Skeletal muscle tissue (tissue), 4 donors: Measurements from ENCODE around the gene PPP1CC. TPM values are rescaled to one million over a fixed set of nuclear protein-coding genes. Genes with fewer than 3 reads are reported as not detected.
"Not testable (repeated sequence)": the region's sequence is repeated elsewhere in the genome, so short reads cannot be mapped to it uniquely, and the experiment has no call there.

ENCODE experiments used
- H3K27ac ChIP-seq: one replicate; pipeline ENCODE4 v1.7.0; 2013; ENCODE audit warnings: mild to moderate bottlenecking, low read depth, low read length, inconsistent platforms
- H3K27me3 ChIP-seq, 3 donors: one replicate each; pipeline ENCODE4 v1.7.0; 2013; ENCODE audit warnings: low read length in 3 of 3; ENCODE audit not compliant: control insufficient read depth in 3 of 3, insufficient read depth in 3 of 3
- H3K36me3 ChIP-seq, 3 donors: one replicate each; pipeline ENCODE4 v1.7.0; 2013; ENCODE audit warnings: low read length in 3 of 3; ENCODE audit not compliant: control insufficient read depth in 3 of 3, insufficient read depth in 3 of 3
- H3K4me1 ChIP-seq, 3 donors: one replicate each; pipeline ENCODE4 v1.7.0; 2013; ENCODE audit warnings: low read length in 3 of 3, mild to moderate bottlenecking in 3 of 3; ENCODE audit not compliant: control insufficient read depth in 3 of 3, insufficient read depth in 3 of 3
- H3K4me3 ChIP-seq, 3 donors: one replicate each; pipeline ENCODE4 v1.7.0; 2013; ENCODE audit warnings: low read length in 3 of 3
- H3K9ac ChIP-seq, 3 donors: one replicate each; pipeline ENCODE4 v1.7.0; 2013; ENCODE audit warnings: low read length in 3 of 3, mild to moderate bottlenecking in 3 of 3, moderate library complexity in 2 of 3, low read depth in 1 of 3
- H3K9me3 ChIP-seq, 3 donors: one replicate each; pipeline ENCODE4 v1.7.0; 2013; ENCODE audit warnings: low read length in 3 of 3; ENCODE audit not compliant: control insufficient read depth in 3 of 3
- total RNA-seq: library from RNA; depleted of rRNA; stranded (reverse); fragments of >200 nt; gene quantifications from one replicate; pipeline ENCODE4 v1.2.3, GENCODE V29; 2014
- donor health status: Osteomylitis.

The PPP1CC gene
- total RNA-seq, 1 donor from 2014 or later = 103 TPM

DNA sequence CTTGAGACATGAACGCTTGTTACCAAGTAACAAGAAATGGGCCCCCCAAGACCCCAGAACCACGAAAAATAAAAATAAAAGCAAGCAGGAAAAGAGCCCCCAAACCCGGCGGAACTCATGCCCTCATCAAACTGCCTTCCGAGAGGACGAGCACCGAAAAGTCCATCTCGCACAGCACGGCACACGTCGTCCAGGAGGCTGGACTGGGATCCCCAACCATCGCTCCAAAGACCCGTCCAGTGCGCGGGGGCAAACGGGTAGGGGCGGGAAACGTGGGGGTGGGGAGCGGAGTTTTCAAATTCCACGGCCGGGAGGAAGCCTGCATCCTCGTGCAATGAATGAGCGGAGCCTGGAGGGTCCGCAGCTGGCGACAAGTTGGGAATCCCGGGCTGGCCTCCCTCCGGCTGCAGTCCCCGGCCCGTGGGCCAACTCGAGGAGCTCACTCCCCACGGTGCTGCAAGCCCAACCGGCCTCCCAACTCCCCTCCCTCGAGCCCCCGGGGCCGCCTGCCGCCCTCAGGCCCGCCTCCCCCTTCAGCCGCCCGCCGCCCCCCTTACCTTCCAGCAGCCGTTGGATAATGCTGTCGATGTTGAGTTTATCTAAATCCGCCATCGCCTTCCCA lies 484 bp downstream of the PPP1CC start:
- peak overlapping the region; percentile 73 for H3K27ac ChIP-seq
- peak overlapping the region; percentile 72 to 87 (median 85) for H3K4me3 ChIP-seq
- no peaks in the 10 kb centered on the region for H3K9me3 ChIP-seq
- H3K27me3 ChIP-seq = no peaks in the 10 kb centered on the region
- no peaks in the 10 kb centered on the region for H3K36me3 ChIP-seq
- peaks cover 33 to 40% (median 37%) of the 10 kb centered on the region in 3 donors for H3K4me1 ChIP-seq
- H3K9ac ChIP-seq = peak overlapping the region; percentile 79 to 91 (median 81)

DNA sequence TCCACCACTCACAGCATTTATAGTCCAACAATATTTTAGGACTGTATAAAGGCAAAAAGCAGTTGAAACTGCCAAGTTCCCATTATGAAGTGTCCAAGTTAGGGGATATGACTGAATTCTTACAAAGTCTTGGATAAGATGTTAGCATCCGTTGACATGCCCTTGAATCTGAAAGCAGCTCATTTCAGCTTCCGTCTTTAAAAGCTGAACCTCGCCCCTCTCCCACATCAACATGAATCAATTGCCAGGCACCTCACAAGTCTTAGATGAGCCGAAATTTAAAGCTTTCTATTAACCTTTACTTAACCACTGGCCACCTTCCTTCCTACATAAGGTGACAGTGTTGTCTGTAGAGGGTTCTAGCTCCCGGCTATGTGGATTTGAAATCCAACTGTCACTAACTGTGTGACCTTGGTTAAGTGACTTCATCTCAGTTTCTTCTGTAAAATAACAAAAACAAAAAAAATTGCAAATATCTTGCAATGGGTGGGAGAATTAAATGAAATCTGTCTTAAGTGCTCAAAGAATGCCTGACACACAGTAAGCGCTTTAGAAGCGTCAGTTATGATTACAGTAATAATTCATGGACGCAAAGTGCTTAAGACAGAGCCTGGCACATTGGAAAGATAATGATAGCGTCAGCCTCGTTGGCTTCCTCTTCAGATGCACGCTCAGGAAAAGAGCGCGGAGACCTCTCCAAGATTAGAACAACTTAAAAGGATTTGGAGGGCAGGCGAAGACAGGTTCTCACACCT lies 1.2 kb downstream of the PPP1CC start:
- H3K27me3 ChIP-seq = no peaks in the 10 kb centered on the region
- peak overlapping the region; percentile 73 for H3K27ac ChIP-seq
- peak overlapping the region; percentile 72 to 87 (median 85) for H3K4me3 ChIP-seq
- H3K4me1 ChIP-seq = peaks cover 33 to 40% (median 37%) of the 10 kb centered on the region in 3 donors
- no peaks in the 10 kb centered on the region for H3K36me3 ChIP-seq
- peak overlapping the region; percentile 63 to 91 (median 79) for H3K9ac ChIP-seq
- H3K9me3 ChIP-seq = no peaks in the 10 kb centered on the region

DNA sequence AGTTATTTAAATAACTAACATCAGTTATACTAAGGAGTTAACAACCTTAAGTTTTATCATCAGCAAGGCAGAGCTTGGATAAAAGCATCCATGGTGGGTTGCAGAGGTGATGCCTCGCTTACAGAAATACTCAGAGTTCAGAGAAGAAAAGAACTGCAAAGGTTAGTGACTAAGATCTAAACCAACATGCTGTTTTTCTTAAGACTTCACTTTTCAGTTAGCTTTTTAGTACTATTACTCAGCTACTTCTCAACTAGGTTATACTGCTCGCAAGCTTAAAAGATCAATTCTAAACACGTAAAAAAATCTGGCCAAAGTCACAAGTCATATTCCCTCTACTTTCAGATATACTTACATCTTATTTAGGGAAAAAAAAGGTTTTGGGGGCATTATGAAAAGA lies 2.8 kb downstream of the PPP1CC start:
- Histone ChIP-seq H3K9ac (peak overlapping the region in 1 of 3 donors; percentile 2), H3K4me3 (peak overlapping the region in 1 of 3 donors; percentile 41), H3K27ac (no peak overlapping the region), H3K4me1 (peaks cover 33 to 44% (median 37%) of the 10 kb centered on the region in 3 donors), H3K9me3 (no peaks in the 10 kb centered on the region), H3K36me3 (no peaks in the 10 kb centered on the region), H3K27me3 (no peaks in the 10 kb centered on the region)

DNA sequence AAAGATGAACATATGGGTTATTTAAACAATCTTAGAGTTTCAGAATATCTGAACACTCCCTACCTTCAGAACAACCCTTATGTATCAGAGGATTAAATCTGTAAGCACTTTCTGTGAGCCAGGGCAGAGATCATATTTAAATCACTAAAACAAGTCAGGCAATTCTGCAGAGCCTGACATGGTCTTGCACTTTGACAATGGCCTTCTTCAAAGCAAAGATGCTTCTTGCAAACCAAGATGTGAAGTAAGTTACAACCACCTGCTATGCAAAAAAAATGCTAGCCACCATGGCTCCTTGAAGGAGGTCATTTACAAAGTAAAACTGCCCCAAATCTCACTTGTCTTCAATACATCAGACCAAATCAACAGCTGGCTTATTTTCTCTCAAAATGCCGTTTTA lies 3.2 kb downstream of the PPP1CC start:
- H3K4me3 ChIP-seq = peak overlapping the region in 1 of 3 donors; percentile 41
- H3K27me3 ChIP-seq = no peaks in the 10 kb centered on the region
- H3K9me3 ChIP-seq = no peaks in the 10 kb centered on the region
- peaks cover 33 to 44% (median 37%) of the 10 kb centered on the region in 3 donors for H3K4me1 ChIP-seq
- no peaks in the 10 kb centered on the region for H3K36me3 ChIP-seq
- no peak overlapping the region for H3K27ac ChIP-seq
- H3K9ac ChIP-seq = peak overlapping the region in 2 of 3 donors; percentile 2 to 28

DNA sequence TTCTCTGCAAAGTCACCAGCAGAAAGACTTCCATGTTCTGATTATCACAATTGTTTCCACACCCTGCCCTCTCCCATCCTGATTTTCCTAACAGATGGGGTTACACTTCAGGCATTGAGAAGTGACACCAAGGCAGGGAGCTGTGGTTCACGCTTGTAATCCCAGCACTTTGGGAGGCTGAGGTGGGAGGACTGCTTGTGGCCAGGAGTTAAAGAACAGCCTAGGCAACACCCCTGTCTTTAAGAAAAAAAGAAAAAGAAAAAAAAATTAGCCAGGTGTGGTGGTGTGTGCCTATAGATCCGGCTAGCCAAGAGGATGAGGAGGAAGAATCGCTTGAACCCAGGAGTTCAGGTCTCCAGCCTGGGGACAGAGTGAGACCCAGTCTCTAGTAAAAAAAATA lies 5.2 kb downstream of the PPP1CC start:
- H3K9me3 ChIP-seq = no peaks in the 10 kb centered on the region
- no peak overlapping the region for H3K27ac ChIP-seq
- peaks cover 36 to 45% (median 39%) of the 10 kb centered on the region in 3 donors for H3K4me1 ChIP-seq
- H3K27me3 ChIP-seq = no peaks in the 10 kb centered on the region
- no peak overlapping the region for H3K4me3 ChIP-seq
- no peak overlapping the region for H3K9ac ChIP-seq
- H3K36me3 ChIP-seq = no peaks in the 10 kb centered on the region

DNA sequence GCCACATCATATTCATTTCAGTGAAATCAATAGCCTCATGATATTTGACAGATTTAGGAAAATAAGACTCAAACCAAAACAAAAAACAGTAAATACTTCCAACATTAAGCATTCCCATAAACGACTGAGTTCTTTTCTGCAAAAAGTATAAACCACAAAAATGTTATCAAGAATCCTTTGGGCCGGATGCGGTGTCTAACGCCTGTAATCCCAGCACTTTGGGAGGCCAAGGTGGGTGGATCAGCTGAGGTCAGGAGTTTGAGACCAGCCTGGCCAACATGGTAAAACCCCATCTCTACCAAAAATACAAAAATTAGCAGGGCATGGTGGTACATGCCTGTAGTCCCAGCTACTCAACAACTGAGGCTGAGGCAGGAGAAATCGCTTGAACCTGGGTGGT lies 5.7 kb downstream of the PPP1CC start:
- not testable (repeated sequence) for H3K27ac ChIP-seq, H3K9ac ChIP-seq
- peaks cover 36 to 45% (median 39%) of the 10 kb centered on the region in 3 donors for H3K4me1 ChIP-seq

DNA sequence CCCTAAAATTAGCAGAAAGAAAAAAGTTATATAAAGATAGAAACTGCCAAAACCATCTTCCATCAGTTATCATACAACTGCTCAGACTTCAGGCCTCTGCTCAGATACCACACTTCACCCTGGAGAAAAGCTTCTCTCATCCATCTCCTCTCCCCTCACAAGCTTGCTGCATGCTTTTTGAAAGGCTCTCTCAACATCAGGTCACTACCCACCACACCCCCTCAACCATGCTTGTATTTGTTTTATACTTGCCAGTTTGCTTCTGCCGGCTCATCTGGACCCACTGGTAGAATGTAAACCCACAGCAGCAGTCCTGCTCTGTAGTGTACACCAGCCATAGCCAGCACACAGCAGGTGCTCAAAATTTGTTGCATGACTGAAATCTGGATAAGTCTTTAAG lies 8.8 kb downstream of the PPP1CC start:
- Histone ChIP-seq H3K4me1 (peaks cover 23 to 26% (median 24%) of the 10 kb centered on the region in 3 donors), H3K36me3 (peaks cover 9 to 23% (median 18%) of the 10 kb centered on the region in 3 donors)

More for the DNA sequence above, 5.7 kb downstream of the PPP1CC start:
- H3K27me3 ChIP-seq, H3K4me3 ChIP-seq, H3K9me3 ChIP-seq, H3K36me3 ChIP-seq: not testable (repeated sequence)

DNA sequence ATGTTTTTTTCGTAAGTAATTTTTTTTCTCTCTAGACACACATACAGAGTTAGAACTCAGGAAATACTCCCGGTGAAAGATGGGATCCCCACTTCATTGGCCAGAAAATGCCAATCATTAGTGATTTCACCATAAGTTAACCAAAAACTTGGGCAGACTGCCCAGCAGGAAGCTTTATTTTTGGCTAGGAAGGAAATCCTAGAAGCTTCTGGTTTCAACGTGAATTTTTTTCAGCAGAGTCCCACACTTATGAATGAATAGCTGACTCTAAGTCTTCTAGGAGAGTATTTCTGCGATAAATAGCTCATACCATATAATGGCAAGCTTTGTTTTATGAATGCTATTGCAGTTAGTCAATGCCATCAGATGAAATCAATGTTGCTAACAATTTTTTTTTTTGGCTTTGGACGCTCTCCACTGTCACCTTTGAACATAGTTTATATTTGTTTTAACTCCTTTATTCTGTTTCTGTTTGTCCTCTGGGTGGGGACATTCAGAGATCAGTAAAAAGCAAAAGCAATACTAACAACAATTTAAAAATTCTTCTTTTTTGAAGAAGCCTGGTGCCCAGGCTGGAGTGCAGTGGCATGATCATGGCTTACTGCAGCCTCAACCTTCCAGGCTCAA lies 9.5 kb downstream of the PPP1CC start:
- Histone ChIP-seq H3K36me3 (peaks cover 9 to 30% (median 25%) of the 10 kb centered on the region in 3 donors), H3K27ac (no peak overlapping the region), H3K4me3 (no peak overlapping the region), H3K9ac (no peak overlapping the region), H3K4me1 (peaks cover 16 to 19% (median 17%) of the 10 kb centered on the region in 3 donors), H3K27me3 (no peaks in the 10 kb centered on the region), H3K9me3 (no peaks in the 10 kb centered on the region)

More for the DNA sequence above, 8.8 kb downstream of the PPP1CC start:
- Histone ChIP-seq H3K27ac (no peak overlapping the region), H3K27me3 (no peaks in the 10 kb centered on the region), H3K9ac (no peak overlapping the region), H3K4me3 (no peak overlapping the region), H3K9me3 (no peaks in the 10 kb centered on the region)

DNA sequence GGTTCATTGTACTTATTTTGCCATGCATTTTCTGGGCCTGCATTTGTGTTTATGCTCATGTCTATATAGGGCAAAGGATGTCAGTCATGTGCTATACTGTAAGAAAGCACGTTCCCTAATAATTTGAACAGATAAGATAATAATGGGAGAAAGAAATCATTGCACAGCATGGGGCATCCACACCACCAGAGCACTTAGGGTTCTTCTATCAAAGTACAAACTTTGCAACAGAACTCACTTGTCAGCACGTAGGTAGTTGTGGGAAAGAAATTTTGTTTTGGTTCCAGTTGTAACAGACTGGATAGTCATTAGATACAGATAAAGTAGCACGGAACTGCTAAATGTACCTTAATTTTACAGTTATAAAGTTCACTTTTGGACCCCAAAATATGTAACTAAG lies 10.1 kb downstream of the PPP1CC start:
- H3K27ac ChIP-seq = no peak overlapping the region
- peaks cover 9 to 34% (median 25%) of the 10 kb centered on the region in 3 donors for H3K36me3 ChIP-seq
- H3K4me3 ChIP-seq = no peak overlapping the region
- no peak overlapping the region for H3K9ac ChIP-seq
- no peaks in the 10 kb centered on the region for H3K27me3 ChIP-seq
- H3K4me1 ChIP-seq = peaks cover 12 to 14% (median 13%) of the 10 kb centered on the region in 3 donors
- no peaks in the 10 kb centered on the region for H3K9me3 ChIP-seq

DNA sequence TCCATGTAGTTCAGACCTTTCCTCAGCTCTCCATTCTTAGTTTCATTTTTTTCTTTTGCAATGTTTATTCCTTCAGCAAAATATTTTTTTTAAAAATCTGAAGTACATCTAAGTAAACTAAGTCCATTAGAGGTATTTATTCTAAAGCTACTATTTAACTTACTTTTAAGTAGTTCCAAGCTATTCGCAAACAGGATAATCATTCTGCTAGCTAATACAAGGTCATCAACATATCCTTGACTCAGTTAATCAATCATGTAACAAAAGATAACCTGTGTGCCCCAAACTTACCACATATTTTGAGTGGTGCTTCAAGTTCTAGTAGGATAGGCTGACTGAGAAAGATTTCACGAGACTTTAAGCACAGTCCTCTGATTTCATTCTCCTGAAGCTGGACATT lies 11.2 kb downstream of the PPP1CC start:
- Histone ChIP-seq H3K9ac (no peak overlapping the region), H3K27me3 (no peaks in the 10 kb centered on the region), H3K36me3 (peaks cover 12 to 34% (median 31%) of the 10 kb centered on the region in 3 donors), H3K27ac (no peak overlapping the region), H3K9me3 (no peaks in the 10 kb centered on the region), H3K4me3 (no peak overlapping the region), H3K4me1 (peaks cover 11 to 14% (median 12%) of the 10 kb centered on the region in 3 donors)
